Retinal pigment epithelial cell (primary cell): ENCODE measurements around the gene ADGRG1.

Experiments
- DNase-seq: peaks from one replicate; pipeline ENCODE4 v3.0.0-alpha.2; 2010; ENCODE audit warnings: low read depth
- H3K4me3 ChIP-seq: 2 replicates; pipeline ENCODE4 v1.5.1; 2011; ENCODE audit warnings: mild to moderate bottlenecking, low read length, control low read depth, moderate library complexity
- CTCF ChIP-seq: conservative IDR thresholded peaks from 2 replicates; pipeline ENCODE4 v1.5.1; 2011; ENCODE audit warnings: low read depth, low read length, control low read depth, inconsistent platforms

Gene ADGRG1

GRCh38 chr16:57611181-57611580, 17.2 kb upstream of the ADGRG1 start:
- H3K4me3 ChIP-seq, result no peak overlapping the region
- no peak for TF ChIP-seq CTCF
- no peak for DNase-seq

GRCh38 chr16:57611706-57612105, 16.7 kb upstream of the ADGRG1 start:
- no peak for DNase-seq
- no peak for TF ChIP-seq CTCF
- no peak overlapping the region for H3K4me3 ChIP-seq

- no peak for DNase-seq
- no peak for TF ChIP-seq CTCF
- H3K4me3 ChIP-seq, result no peak overlapping the region
Observed at GRCh38 chr16:57612494-57612893, 15.9 kb upstream of the ADGRG1 start.

- no peak for TF ChIP-seq CTCF
- no peak for DNase-seq
- no peak overlapping the region for H3K4me3 ChIP-seq
Observed at GRCh38 chr16:57613514-57613913, 14.9 kb upstream of the ADGRG1 start.

- DNase-seq, result no peak
- TF ChIP-seq CTCF, result no peak
- H3K4me3 ChIP-seq, result no peak overlapping the region
Observed at GRCh38 chr16:57614536-57614935, 13.9 kb upstream of the ADGRG1 start.

GRCh38 chr16:57614944-57615343, 13.5 kb upstream of the ADGRG1 start:
- TF ChIP-seq CTCF, result no peak
- no peak overlapping the region for H3K4me3 ChIP-seq
- no peak for DNase-seq

- no peak for TF ChIP-seq CTCF
- no peak overlapping the region for H3K4me3 ChIP-seq
- no peak for DNase-seq
Observed at GRCh38 chr16:57615813-57616212, 12.6 kb upstream of the ADGRG1 start.
